ENCODE data around the gene NR3C1.

DNA sequence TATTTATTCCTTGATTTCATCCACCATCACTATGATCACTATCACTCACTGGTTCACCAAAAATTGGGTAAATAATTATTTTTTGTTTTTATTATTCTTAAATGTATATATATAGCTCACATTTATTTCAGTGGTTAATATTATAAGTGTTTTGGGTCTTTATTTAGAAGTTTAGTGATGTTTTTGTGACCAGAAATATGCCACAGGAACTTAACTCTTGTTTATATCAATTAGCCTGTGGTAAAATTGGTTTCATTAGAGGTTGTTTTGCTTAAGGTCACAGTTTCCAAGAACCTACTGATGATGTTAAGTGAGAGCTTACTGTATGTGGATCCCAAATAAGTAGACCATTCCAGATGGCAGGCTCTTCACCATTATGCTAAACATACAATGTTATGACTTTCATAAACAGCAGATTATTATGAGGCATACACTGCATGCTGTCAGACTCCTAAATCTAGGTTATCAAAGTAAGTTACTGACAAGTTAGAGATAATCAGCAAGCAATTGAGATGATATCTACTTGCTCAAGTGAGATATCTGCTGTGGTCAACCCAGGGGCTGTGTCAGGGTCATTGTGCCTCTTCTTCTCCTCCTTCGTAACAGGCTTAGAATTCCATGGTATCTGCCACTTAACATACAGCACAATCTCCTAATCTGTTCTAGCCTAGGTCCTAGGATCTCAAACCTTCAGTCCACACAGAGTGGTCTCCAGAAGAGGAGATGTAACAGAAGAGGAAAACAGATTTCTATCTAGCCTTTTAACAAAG lies 57.6 kb downstream of the NR3C1 start:
- TF ChIP-seq, protein P1, sequence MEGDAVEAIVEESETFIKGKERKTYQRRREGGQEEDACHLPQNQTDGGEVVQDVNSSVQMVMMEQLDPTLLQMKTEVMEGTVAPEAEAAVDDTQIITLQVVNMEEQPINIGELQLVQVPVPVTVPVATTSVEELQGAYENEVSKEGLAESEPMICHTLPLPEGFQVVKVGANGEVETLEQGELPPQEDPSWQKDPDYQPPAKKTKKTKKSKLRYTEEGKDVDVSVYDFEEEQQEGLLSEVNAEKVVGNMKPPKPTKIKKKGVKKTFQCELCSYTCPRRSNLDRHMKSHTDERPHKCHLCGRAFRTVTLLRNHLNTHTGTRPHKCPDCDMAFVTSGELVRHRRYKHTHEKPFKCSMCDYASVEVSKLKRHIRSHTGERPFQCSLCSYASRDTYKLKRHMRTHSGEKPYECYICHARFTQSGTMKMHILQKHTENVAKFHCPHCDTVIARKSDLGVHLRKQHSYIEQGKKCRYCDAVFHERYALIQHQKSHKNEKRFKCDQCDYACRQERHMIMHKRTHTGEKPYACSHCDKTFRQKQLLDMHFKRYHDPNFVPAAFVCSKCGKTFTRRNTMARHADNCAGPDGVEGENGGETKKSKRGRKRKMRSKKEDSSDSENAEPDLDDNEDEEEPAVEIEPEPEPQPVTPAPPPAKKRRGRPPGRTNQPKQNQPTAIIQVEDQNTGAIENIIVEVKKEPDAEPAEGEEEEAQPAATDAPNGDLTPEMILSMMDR (conservative IDR thresholded peaks at IDR 0.05; ENCODE audit: low read depth, low read length) = no peak
- no peak for TF ChIP-seq EZH2 (IDR thresholded peaks at IDR 0.05; ENCODE audit: borderline replicate concordance, low read depth, low read length, poor library complexity, severe bottlenecking)

Data from A673 (cell line).